Measurements from ENCODE around the gene C1QTNF8.

The C1QTNF8 gene

GRCh38 chr16:1057252-1057932 lies 38.7 kb downstream of the C1QTNF8 start:
- H3K4me1 Mint-ChIP-seq (ENCODE audit: low read depth in 2 of 2): peaks cover 0 to 2% of the 10 kb centered on the region in 2 donors
- no peaks in the 10 kb centered on the region for H3K36me3 Mint-ChIP-seq (ENCODE audit: insufficient read depth)
- ATAC-seq (replicated peaks) (peak; percentile 59), DNase-seq (peak; percentile 56 to 60 (median 57))
- no peak overlapping the region for H3K27ac Mint-ChIP-seq
- peaks cover 0 to 13% of the 10 kb centered on the region in 2 donors for H3K27me3 Mint-ChIP-seq
- H3K9me3 Mint-ChIP-seq: peaks cover 0 to 3% of the 10 kb centered on the region in 2 donors
- no peak overlapping the region for H3K4me3 Mint-ChIP-seq

- peaks cover 0 to 13% of the 10 kb centered on the region in 2 donors for H3K27me3 Mint-ChIP-seq
- H3K4me3 Mint-ChIP-seq: no peak overlapping the region
- ATAC-seq (replicated peaks): no peak
- no peaks in the 10 kb centered on the region for H3K36me3 Mint-ChIP-seq (ENCODE audit: insufficient read depth)
- H3K4me1 Mint-ChIP-seq (ENCODE audit: low read depth in 2 of 2): peaks cover 0 to 2% of the 10 kb centered on the region in 2 donors
- DNase-seq: no peak
- no peak overlapping the region for H3K27ac Mint-ChIP-seq
- peaks cover 0 to 3% of the 10 kb centered on the region in 2 donors for H3K9me3 Mint-ChIP-seq
These were observed 39.8 kb downstream of the C1QTNF8 start for GRCh38 chr16:1056196-1056595.

GRCh38 chr16:1055557-1055924 lies 40.5 kb downstream of the C1QTNF8 start:
- Mint-ChIP-seq H3K4me3 (no peak overlapping the region), H3K9me3 (peaks cover 0 to 3% of the 10 kb centered on the region in 2 donors), H3K4me1 (ENCODE audit: low read depth in 2 of 2) (peaks cover 0 to 2% of the 10 kb centered on the region in 2 donors), H3K27me3 (peaks cover 0 to 13% of the 10 kb centered on the region in 2 donors), H3K36me3 (ENCODE audit: insufficient read depth) (no peaks in the 10 kb centered on the region), H3K27ac (no peak overlapping the region)
- ATAC-seq (replicated peaks) (no peak), DNase-seq (no peak)

GRCh38 chr16:1054660-1055556 lies 41.1 kb downstream of the C1QTNF8 start:
- peaks cover 0 to 13% of the 10 kb centered on the region in 2 donors for H3K27me3 Mint-ChIP-seq
- ATAC-seq (replicated peaks): no peak
- no peaks in the 10 kb centered on the region for H3K36me3 Mint-ChIP-seq (ENCODE audit: insufficient read depth)
- DNase-seq: no peak
- no peak overlapping the region for H3K4me3 Mint-ChIP-seq
- H3K27ac Mint-ChIP-seq: no peak overlapping the region
- H3K9me3 Mint-ChIP-seq: peaks cover 0 to 3% of the 10 kb centered on the region in 2 donors
- peaks cover 0 to 2% of the 10 kb centered on the region in 2 donors for H3K4me1 Mint-ChIP-seq (ENCODE audit: low read depth in 2 of 2)

GRCh38 chr16:1053700-1054368 lies 42.2 kb downstream of the C1QTNF8 start:
- no peak for DNase-seq
- Mint-ChIP-seq H3K4me3 (no peak overlapping the region), H3K36me3 (ENCODE audit: insufficient read depth) (peaks cover 4% of the 10 kb centered on the region), H3K9me3 (no peaks in the 10 kb centered on the region), H3K4me1 (ENCODE audit: low read depth in 2 of 2) (peaks cover 0 to 2% of the 10 kb centered on the region in 2 donors), H3K27me3 (peaks cover 0 to 13% of the 10 kb centered on the region in 2 donors), H3K27ac (no peak overlapping the region)
- ATAC-seq (replicated peaks): no peak

- DNase-seq (no peak), ATAC-seq (replicated peaks) (no peak)
- Mint-ChIP-seq H3K27me3 (peaks cover 0 to 13% of the 10 kb centered on the region in 2 donors), H3K36me3 (ENCODE audit: insufficient read depth) (peaks cover 4% of the 10 kb centered on the region), H3K4me1 (ENCODE audit: low read depth in 2 of 2) (peaks cover 0 to 2% of the 10 kb centered on the region in 2 donors), H3K9me3 (no peaks in the 10 kb centered on the region), H3K4me3 (no peak overlapping the region), H3K27ac (no peak overlapping the region)
These were observed 42.9 kb downstream of the C1QTNF8 start for GRCh38 chr16:1053121-1053521.

GRCh38 chr16:1052721-1053120 lies 43.3 kb downstream of the C1QTNF8 start:
- Mint-ChIP-seq H3K27me3 (peaks cover 0 to 13% of the 10 kb centered on the region in 2 donors), H3K4me3 (no peak overlapping the region), H3K4me1 (ENCODE audit: low read depth in 2 of 2) (peaks cover 0 to 2% of the 10 kb centered on the region in 2 donors), H3K9me3 (no peaks in the 10 kb centered on the region), H3K36me3 (ENCODE audit: insufficient read depth) (peaks cover 4% of the 10 kb centered on the region), H3K27ac (no peak overlapping the region)
- ATAC-seq (replicated peaks) (no peak), DNase-seq (no peak)

- Mint-ChIP-seq H3K27ac (no peak overlapping the region), H3K27me3 (peaks cover 0 to 13% of the 10 kb centered on the region in 2 donors), H3K36me3 (ENCODE audit: insufficient read depth) (peaks cover 4% of the 10 kb centered on the region), H3K4me1 (ENCODE audit: low read depth in 2 of 2) (peaks cover 0 to 2% of the 10 kb centered on the region in 2 donors), H3K4me3 (no peak overlapping the region), H3K9me3 (no peaks in the 10 kb centered on the region)
- ATAC-seq (replicated peaks) (no peak), DNase-seq (no peak)
These were observed 44.6 kb downstream of the C1QTNF8 start for GRCh38 chr16:1051446-1051845.

- DNase-seq (no peak), ATAC-seq (replicated peaks) (no peak)
- H3K27ac Mint-ChIP-seq: no peak overlapping the region
- peaks cover 0 to 2% of the 10 kb centered on the region in 2 donors for H3K4me1 Mint-ChIP-seq (ENCODE audit: low read depth in 2 of 2)
- H3K27me3 Mint-ChIP-seq: peaks cover 0 to 12% of the 10 kb centered on the region in 2 donors
- H3K9me3 Mint-ChIP-seq: no peaks in the 10 kb centered on the region
- peaks cover 4% of the 10 kb centered on the region for H3K36me3 Mint-ChIP-seq (ENCODE audit: insufficient read depth)
- H3K4me3 Mint-ChIP-seq: no peak overlapping the region
These were observed 45.1 kb downstream of the C1QTNF8 start for GRCh38 chr16:1050921-1051320.

- peaks cover 4% of the 10 kb centered on the region for H3K36me3 Mint-ChIP-seq (ENCODE audit: insufficient read depth)
- no peak overlapping the region for H3K27ac Mint-ChIP-seq
- DNase-seq (no peak), ATAC-seq (replicated peaks) (no peak)
- no peak overlapping the region for H3K4me3 Mint-ChIP-seq
- no peaks in the 10 kb centered on the region for H3K9me3 Mint-ChIP-seq
- peaks cover 0 to 8% of the 10 kb centered on the region in 2 donors for H3K27me3 Mint-ChIP-seq
- peaks cover 0 to 2% of the 10 kb centered on the region in 2 donors for H3K4me1 Mint-ChIP-seq (ENCODE audit: low read depth in 2 of 2)
These were observed 45.5 kb downstream of the C1QTNF8 start for GRCh38 chr16:1050516-1050915.

- Mint-ChIP-seq H3K4me3 (no peak overlapping the region), H3K27ac (no peak overlapping the region), H3K36me3 (ENCODE audit: insufficient read depth) (peaks cover 4% of the 10 kb centered on the region)
These were observed 46.1 kb downstream of the C1QTNF8 start for GRCh38 chr16:1049976-1050247.

GRCh38 chr16:1049113-1049975 lies 46.7 kb downstream of the C1QTNF8 start:
- no peaks in the 10 kb centered on the region for H3K4me1 Mint-ChIP-seq (ENCODE audit: low read depth in 2 of 2)
- peaks cover 4% of the 10 kb centered on the region for H3K36me3 Mint-ChIP-seq (ENCODE audit: insufficient read depth)
- H3K27ac Mint-ChIP-seq: no peak overlapping the region
- H3K4me3 Mint-ChIP-seq: no peak overlapping the region
- H3K27me3 Mint-ChIP-seq: no peaks in the 10 kb centered on the region
- H3K9me3 Mint-ChIP-seq: no peaks in the 10 kb centered on the region
- no peak for ATAC-seq (replicated peaks)
- DNase-seq: no peak

More at GRCh38 chr16:1049976-1050247, 46.1 kb downstream of the C1QTNF8 start:
- ATAC-seq (replicated peaks) (no peak), DNase-seq (no peak)
- H3K27me3 Mint-ChIP-seq: peaks cover 0 to 2% of the 10 kb centered on the region in 2 donors
- no peaks in the 10 kb centered on the region for H3K4me1 Mint-ChIP-seq (ENCODE audit: low read depth in 2 of 2)
- no peaks in the 10 kb centered on the region for H3K9me3 Mint-ChIP-seq

Measured in effector memory CD8-positive, alpha-beta T cell (primary cell).